Measurements from ENCODE around the gene LDLRAD3. TPM values are rescaled to one million over a fixed set of nuclear protein-coding genes. Genes with fewer than 3 reads are reported as not detected.
"Not testable (repeated sequence)": the region's sequence is repeated elsewhere in the genome, so short reads cannot be mapped to it uniquely, and the experiment has no call there.

The LDLRAD3 gene
- total RNA-seq, 2 experiments from 2014 or later: not detected

GRCh38 chr11:35909511-35910265 is 34.2 kb upstream of the LDLRAD3 start:
- Histone ChIP-seq H3K4me2 (ENCODE audit: low read length) (no peak overlapping the region), H3K27ac (ENCODE audit: low read depth, low read length, poor library complexity, severe bottlenecking) (no peak overlapping the region), H2AFZ (ENCODE audit: low read length) (no peak overlapping the region), H3K4me1 (ENCODE audit: insufficient read depth, low read length, poor library complexity, severe bottlenecking) (no peaks in the 10 kb centered on the region), H3K9me3 (ENCODE audit: low read length) (no peaks in the 10 kb centered on the region), H3K4me3 (ENCODE audit: low read depth, low read length, poor library complexity, severe bottlenecking) (no peak overlapping the region), H3K79me2 (ENCODE audit: insufficient read depth, low read depth, low read length) (no peaks in the 10 kb centered on the region), H3K36me3 (ENCODE audit: insufficient read depth, low read length) (no peaks in the 10 kb centered on the region), H3K9me2 (ENCODE audit: insufficient read depth, low read length) (peaks cover 3% of the 10 kb centered on the region; the same call in 1 of the 2 replicates), H4K20me1 (ENCODE audit: insufficient read depth, low read length) (no peaks in the 10 kb centered on the region)
- no peak for DNase-seq (ENCODE audit: low spot score)
- CTCF ChIA-PET (ENCODE audit: unreplicated experiment): no interaction called here
- no TSS peak for BruUV-seq (replicated peaks)
- intact Hi-C loops (cut with micrococcal nuclease; ENCODE audit: unreplicated experiment): no loop called here
- POLR2A ChIA-PET: no interaction called here
- no peak for TF ChIP-seq EZH2phosphoT487 (IDR thresholded peaks at IDR 0.05; ENCODE audit: borderline replicate concordance, low read depth, low read length)
- TF ChIP-seq CTCF (conservative IDR thresholded peaks at IDR 0.05; ENCODE audit: low read length): no peak

DNA sequence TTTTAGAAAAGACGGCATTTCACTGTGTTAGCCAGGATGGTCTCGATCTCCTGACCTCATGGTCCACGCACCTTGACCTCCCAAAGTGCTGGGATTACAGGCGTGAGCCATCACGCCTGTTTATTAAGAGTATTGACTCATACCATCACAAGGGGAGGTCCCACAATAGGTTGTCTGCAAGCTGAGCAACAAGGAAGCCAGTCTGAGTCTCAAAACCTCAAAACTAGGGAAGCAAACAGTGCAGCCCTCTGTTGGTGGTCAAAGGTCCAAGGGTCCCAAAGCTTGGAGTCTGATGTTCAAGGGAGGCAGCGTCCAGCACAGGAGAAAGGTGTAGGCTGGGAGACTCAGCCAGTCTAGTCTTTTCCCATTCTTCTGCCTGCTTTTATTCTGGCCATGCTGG is 32.8 kb upstream of the LDLRAD3 start:
- Histone ChIP-seq H3K9me2 (ENCODE audit: insufficient read depth, low read length) (peaks cover 3% of the 10 kb centered on the region; the same call in 1 of the 2 replicates), H3K4me3 (ENCODE audit: low read depth, low read length, poor library complexity, severe bottlenecking) (no peak overlapping the region), H3K4me2 (ENCODE audit: low read length) (no peak overlapping the region), H3K9me3 (ENCODE audit: low read length) (no peaks in the 10 kb centered on the region), H3K4me1 (ENCODE audit: insufficient read depth, low read length, poor library complexity, severe bottlenecking) (no peaks in the 10 kb centered on the region), H4K20me1 (ENCODE audit: insufficient read depth, low read length) (no peaks in the 10 kb centered on the region), H3K27ac (ENCODE audit: low read depth, low read length, poor library complexity, severe bottlenecking) (no peak overlapping the region), H2AFZ (ENCODE audit: low read length) (no peak overlapping the region), H3K36me3 (ENCODE audit: insufficient read depth, low read length) (no peaks in the 10 kb centered on the region), H3K79me2 (ENCODE audit: insufficient read depth, low read depth, low read length) (no peaks in the 10 kb centered on the region)
- TF ChIP-seq CTCF (conservative IDR thresholded peaks at IDR 0.05; ENCODE audit: low read length): no peak
- TF ChIP-seq EZH2phosphoT487 (IDR thresholded peaks at IDR 0.05; ENCODE audit: borderline replicate concordance, low read depth, low read length): no peak
- POLR2A ChIA-PET: no interaction called here
- no TSS peak for BruUV-seq (replicated peaks)
- CTCF ChIA-PET (ENCODE audit: unreplicated experiment): no interaction called here
- no peak for DNase-seq (ENCODE audit: low spot score)
- intact Hi-C loops (cut with micrococcal nuclease; ENCODE audit: unreplicated experiment): no loop called here

DNA sequence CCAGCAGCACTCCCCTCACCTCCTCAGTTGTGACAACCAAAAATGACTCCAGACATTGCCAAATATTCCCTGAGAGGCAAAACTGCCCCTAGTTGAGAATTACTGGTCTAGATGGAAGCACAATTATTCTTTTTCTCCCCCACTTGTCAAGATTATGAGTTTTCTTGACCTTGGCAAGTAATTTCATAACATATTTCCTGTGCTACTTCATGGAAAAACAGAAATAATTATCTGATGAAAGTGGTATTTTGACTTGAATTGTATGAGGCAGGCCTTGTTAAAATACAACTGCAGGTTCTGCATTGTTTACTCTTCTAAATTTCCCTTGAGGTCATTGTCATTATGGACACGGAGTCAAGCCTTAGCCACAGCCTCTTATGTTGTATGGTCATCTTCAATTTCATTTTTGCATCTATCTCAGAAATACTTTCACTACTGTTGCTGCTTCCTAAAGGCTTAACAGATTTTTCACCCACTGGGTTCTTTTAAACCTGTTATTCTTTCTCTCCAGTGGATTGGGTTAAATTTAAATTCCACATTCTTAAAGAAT is 32.2 kb upstream of the LDLRAD3 start:
- Histone ChIP-seq H2AFZ (ENCODE audit: low read length) (no peak overlapping the region), H3K27ac (ENCODE audit: low read depth, low read length, poor library complexity, severe bottlenecking) (no peak overlapping the region), H3K4me1 (ENCODE audit: insufficient read depth, low read length, poor library complexity, severe bottlenecking) (no peaks in the 10 kb centered on the region), H3K4me3 (ENCODE audit: low read depth, low read length, poor library complexity, severe bottlenecking) (no peak overlapping the region), H4K20me1 (ENCODE audit: insufficient read depth, low read length) (no peaks in the 10 kb centered on the region), H3K36me3 (ENCODE audit: insufficient read depth, low read length) (no peaks in the 10 kb centered on the region), H3K9me3 (ENCODE audit: low read length) (no peaks in the 10 kb centered on the region), H3K9me2 (ENCODE audit: insufficient read depth, low read length) (peaks cover 3% of the 10 kb centered on the region; the same call in 1 of the 2 replicates), H3K4me2 (ENCODE audit: low read length) (no peak overlapping the region), H3K79me2 (ENCODE audit: insufficient read depth, low read depth, low read length) (no peaks in the 10 kb centered on the region)
- intact Hi-C loops (cut with micrococcal nuclease; ENCODE audit: unreplicated experiment): no loop called here
- TF ChIP-seq EZH2phosphoT487 (IDR thresholded peaks at IDR 0.05; ENCODE audit: borderline replicate concordance, low read depth, low read length) (no peak), CTCF (conservative IDR thresholded peaks at IDR 0.05; ENCODE audit: low read length) (no peak)
- ChIA-PET CTCF (ENCODE audit: unreplicated experiment) (no interaction called here), POLR2A (no interaction called here)
- no TSS peak for BruUV-seq (replicated peaks)
- no peak for DNase-seq (ENCODE audit: low spot score)

- H2AFZ ChIP-seq (ENCODE audit: low read length); H3K4me2 ChIP-seq (ENCODE audit: low read length); H3K9me3 ChIP-seq (ENCODE audit: low read length); H3K36me3 ChIP-seq (ENCODE audit: insufficient read depth, low read length); CTCF ChIA-PET (ENCODE audit: unreplicated experiment); H3K4me3 ChIP-seq (ENCODE audit: low read depth, low read length, poor library complexity, severe bottlenecking); H3K27ac ChIP-seq (ENCODE audit: low read depth, low read length, poor library complexity, severe bottlenecking); H3K9me2 ChIP-seq (ENCODE audit: insufficient read depth, low read length); intact Hi-C loops (cut with micrococcal nuclease; ENCODE audit: unreplicated experiment); H3K79me2 ChIP-seq (ENCODE audit: insufficient read depth, low read depth, low read length); DNase-seq (ENCODE audit: low spot score); BruUV-seq (replicated peaks); POLR2A ChIA-PET; H4K20me1 ChIP-seq (ENCODE audit: insufficient read depth, low read length); H3K4me1 ChIP-seq (ENCODE audit: insufficient read depth, low read length, poor library complexity, severe bottlenecking): not testable (repeated sequence)
Measured at GRCh38 chr11:35912436-35912835, 31.4 kb upstream of the LDLRAD3 start.
